Stimulated activated CD4-positive, alpha-beta T cell treated with anti-CD3 and anti-CD28 coated beads, Interleukin-1b, Interleukin-23, amount 100 ng/mL, for 48 hours (primary cell): ENCODE results near the gene BLTP3A.
"Not testable (repeated sequence)": the region's sequence is repeated elsewhere in the genome, so short reads cannot be mapped to it uniquely, and the experiment has no call there.

ENCODE experiments used
- DNase-seq: peaks from one replicate; pipeline ENCODE4 v3.0.0-alpha.2; 2020

Gene BLTP3A

GRCh38 chr6:34791701-34792604, at the start of gene BLTP3A:
TSS of gene BLTP3A (plus strand) at chr6:34792083. CDS start at chr6:34792251, 168 bp downstream.
- DNase-seq: peak; percentile 66

GRCh38 chr6:34742094-34742493, 49.8 kb upstream of the BLTP3A start:
- DNase-seq: no peak

- DNase-seq: no peak
Observed at GRCh38 chr6:34743625-34744293, 48.1 kb upstream of the BLTP3A start.

GRCh38 chr6:34744294-34744647, 47.6 kb upstream of the BLTP3A start:
- DNase-seq: not testable (repeated sequence)

- no peak for DNase-seq
Observed at GRCh38 chr6:34745277-34746103, 46.4 kb upstream of the BLTP3A start.

GRCh38 chr6:34746104-34746846, 45.6 kb upstream of the BLTP3A start:
- no peak for DNase-seq

GRCh38 chr6:34748757-34749156, 43.1 kb upstream of the BLTP3A start:
- no peak for DNase-seq

- DNase-seq: peak; percentile 63
Observed at GRCh38 chr6:34756513-34756856, 35.4 kb upstream of the BLTP3A start.

GRCh38 chr6:34757687-34758274, 34.1 kb upstream of the BLTP3A start:
- DNase-seq: no peak

- no peak for DNase-seq
Observed at GRCh38 chr6:34760108-34760507, 31.8 kb upstream of the BLTP3A start.

GRCh38 chr6:34761681-34762080, 30.2 kb upstream of the BLTP3A start:
- not testable (repeated sequence) for DNase-seq

GRCh38 chr6:34768148-34768547, 23.7 kb upstream of the BLTP3A start:
- no peak for DNase-seq

- no peak for DNase-seq
Observed at GRCh38 chr6:34771727-34772126, 20.2 kb upstream of the BLTP3A start.

GRCh38 chr6:34772940-34773339, 18.9 kb upstream of the BLTP3A start:
- no peak for DNase-seq

- DNase-seq: no peak
Observed at GRCh38 chr6:34773916-34774315, 18.0 kb upstream of the BLTP3A start.

GRCh38 chr6:34774967-34775366, 16.9 kb upstream of the BLTP3A start:
- DNase-seq: no peak

GRCh38 chr6:34785375-34785774, 6.5 kb upstream of the BLTP3A start:
- not testable (repeated sequence) for DNase-seq

- not testable (repeated sequence) for DNase-seq
Observed at GRCh38 chr6:34787152-34787551, 4.7 kb upstream of the BLTP3A start.

- DNase-seq: no peak
Observed at GRCh38 chr6:34788111-34788510, 3.8 kb upstream of the BLTP3A start.

- peak; percentile 11 for DNase-seq
Observed at GRCh38 chr6:34791164-34791700, 651 bp upstream of the BLTP3A start.

- no peak for DNase-seq
Observed at GRCh38 chr6:34792605-34793500, 970 bp downstream of the BLTP3A start.
